H9 (cell line): ENCODE data around the gene FARP1. TPM values are rescaled to one million over a fixed set of nuclear protein-coding genes. Genes with fewer than 3 reads are reported as not detected.

Source experiments
- DNase-seq: peaks from one replicate; pipeline ENCODE4 v3.0.0-alpha.2; 2017
- H2AFZ ChIP-seq: one replicate; pipeline ENCODE4 v1.6.1; 2013; ENCODE audit warnings: mild to moderate bottlenecking, low read length, control low read depth, moderate library complexity
- H2AK5ac ChIP-seq: 2 replicates; pipeline ENCODE4 v1.6.1; 2013; ENCODE audit warnings: low read length, control low read depth, mixed read lengths; ENCODE audit not compliant: insufficient read length
- H2BK120ac ChIP-seq: one replicate; pipeline ENCODE4 v1.6.1; 2013; ENCODE audit warnings: low read depth, mild to moderate bottlenecking, low read length, control low read depth, inconsistent platforms; ENCODE audit not compliant: poor library complexity, severe bottlenecking
- H2BK12ac ChIP-seq: 2 replicates; pipeline ENCODE4 v1.6.1; 2013; ENCODE audit warnings: low read length, control low read depth, mixed read lengths, low read depth; ENCODE audit not compliant: insufficient read length
- H2BK15ac ChIP-seq: 2 replicates; pipeline ENCODE4 v1.6.1; 2013; ENCODE audit warnings: low read depth, low read length, control low read depth
- H2BK20ac ChIP-seq: one replicate; pipeline ENCODE4 v1.6.1; 2013; ENCODE audit warnings: low read depth, mild to moderate bottlenecking, low read length, control low read depth, inconsistent platforms; ENCODE audit not compliant: poor library complexity, severe bottlenecking
- H2BK5ac ChIP-seq: 2 replicates; pipeline ENCODE4 v1.6.1; 2013; ENCODE audit warnings: low read length, control low read depth, mixed read lengths; ENCODE audit not compliant: insufficient read length
- H3K14ac ChIP-seq: 2 replicates; pipeline ENCODE4 v1.6.1; 2013; ENCODE audit warnings: low read length, control low read depth; ENCODE audit not compliant: insufficient read depth
- H3K18ac ChIP-seq: 2 replicates; pipeline ENCODE4 v1.6.1; 2013; ENCODE audit warnings: low read depth, mild to moderate bottlenecking, mixed read lengths, low read length, control low read depth; ENCODE audit not compliant: insufficient read length
- H3K23ac ChIP-seq: 2 replicates; pipeline ENCODE4 v1.6.1; 2013; ENCODE audit warnings: low read length, control low read depth, mixed read lengths, low read depth; ENCODE audit not compliant: insufficient read length
- H3K23me2 ChIP-seq: 2 replicates; pipeline ENCODE4 v1.6.1; 2013; ENCODE audit warnings: low read depth, mild to moderate bottlenecking, mixed read lengths, low read length, control low read depth; ENCODE audit not compliant: insufficient read length, poor library complexity, severe bottlenecking
- H3K27ac ChIP-seq: 2 replicates; pipeline ENCODE4 v1.5.1; 2013; ENCODE audit warnings: low read length, control low read depth, mixed read lengths, low read depth; ENCODE audit not compliant: insufficient read length
- H3K27me3 ChIP-seq: 2 replicates; pipeline ENCODE4 v1.6.1; 2013; ENCODE audit warnings: low read length, control low read depth, inconsistent platforms; ENCODE audit not compliant: insufficient read depth
- H3K4ac ChIP-seq: 2 replicates; pipeline ENCODE4 v1.6.1; 2013; ENCODE audit warnings: low read depth, mild to moderate bottlenecking, control low read depth, inconsistent platforms, low read length, moderate library complexity
- H3K4me1 ChIP-seq: 2 replicates; pipeline ENCODE4 v1.6.1; 2013; ENCODE audit warnings: low read length, control low read depth, inconsistent platforms; ENCODE audit not compliant: insufficient read depth
- H3K4me2 ChIP-seq: 2 replicates; pipeline ENCODE4 v1.6.1; 2013; ENCODE audit warnings: low read length, control low read depth, mixed read lengths; ENCODE audit not compliant: insufficient read length, insufficient read depth
- H3K56ac ChIP-seq: 2 replicates; pipeline ENCODE4 v1.6.1; 2013; ENCODE audit warnings: low read depth, mild to moderate bottlenecking, mixed read lengths, low read length, control low read depth; ENCODE audit not compliant: insufficient read length
- H3K79me1 ChIP-seq: 2 replicates; pipeline ENCODE4 v1.6.1; 2013; ENCODE audit warnings: low read depth, mild to moderate bottlenecking, moderate library complexity, low read length, control low read depth, inconsistent platforms; ENCODE audit not compliant: insufficient read depth, poor library complexity, severe bottlenecking
- H3K79me2 ChIP-seq: 2 replicates; pipeline ENCODE4 v1.6.1; 2013; ENCODE audit warnings: low read length, control low read depth, inconsistent platforms; ENCODE audit not compliant: insufficient read depth
- H3K9ac ChIP-seq: 2 replicates; pipeline ENCODE4 v1.6.1; 2013; ENCODE audit warnings: low read length, control low read depth, mixed read lengths; ENCODE audit not compliant: insufficient read length; ENCODE audit errors: extremely low read depth
- H3K9me3 ChIP-seq: one replicate; pipeline ENCODE4 v1.6.1; 2013; ENCODE audit warnings: low read depth, low read length, inconsistent platforms; ENCODE audit not compliant: control insufficient read depth
- H3T11ph ChIP-seq: one replicate; pipeline ENCODE4 v1.6.1; 2013; ENCODE audit warnings: mild to moderate bottlenecking, low read length, control low read depth, inconsistent platforms
- H4K20me1 ChIP-seq: one replicate; pipeline ENCODE4 v1.6.1; 2013; ENCODE audit not compliant: control insufficient read depth, insufficient read length, insufficient read depth
- H4K5ac ChIP-seq: 2 replicates; pipeline ENCODE4 v1.6.1; 2013; ENCODE audit warnings: low read depth, mild to moderate bottlenecking, mixed read lengths, low read length, control low read depth; ENCODE audit not compliant: insufficient read length
- H4K8ac ChIP-seq: replicated peaks from 2 replicates; pipeline ENCODE4 v1.6.1; 2013; ENCODE audit warnings: low read length, control low read depth, mixed read lengths, low read depth; ENCODE audit not compliant: insufficient read length
- H4K91ac ChIP-seq: 2 replicates; pipeline ENCODE4 v1.6.1; 2013; ENCODE audit warnings: low read depth, mild to moderate bottlenecking, moderate library complexity, mixed read lengths, low read length, control low read depth; ENCODE audit not compliant: insufficient read length
- H3K27ac Mint-ChIP-seq, 3 experiments: 2 replicates in 2 of 3; 3 replicates in 1 of 3; pipeline ENCODE4 v1.8.0; 2020 to 2021; ENCODE audit warnings: mixed read lengths in 3 of 3, mild to moderate bottlenecking in 1 of 3, moderate library complexity in 1 of 3
- H3K27me3 Mint-ChIP-seq: 2 replicates; pipeline ENCODE4 v1.8.0; 2021; ENCODE audit warnings: low read depth, mild to moderate bottlenecking, moderate library complexity, mixed read lengths
- H3K36me3 Mint-ChIP-seq, 3 experiments: 2 replicates in 2 of 3; 3 replicates in 1 of 3; pipeline ENCODE4 v1.8.0; 2020 to 2021; ENCODE audit warnings: low read depth in 3 of 3, mixed read lengths in 3 of 3; ENCODE audit not compliant: insufficient read depth in 1 of 3
- H3K4me1 Mint-ChIP-seq, 2 experiments: 2 replicates each; pipeline ENCODE4 v1.8.0; 2020; ENCODE audit warnings: mixed read lengths in 2 of 2
- H3K4me3 Mint-ChIP-seq, 2 experiments: 2 replicates in 1 of 2; 3 replicates in 1 of 2; pipeline ENCODE4 v1.8.0; 2020 to 2021; ENCODE audit warnings: mild to moderate bottlenecking in 2 of 2, mixed read lengths in 2 of 2, moderate library complexity in 1 of 2
- H3K9me3 Mint-ChIP-seq, 2 experiments: 2 replicates in 1 of 2; 3 replicates in 1 of 2; pipeline ENCODE4 v1.8.0; 2020; ENCODE audit warnings: mild to moderate bottlenecking in 2 of 2, mixed read lengths in 2 of 2, moderate library complexity in 1 of 2
- CTCF ChIP-seq: fragments of 200-600 bp; sonication (generic); conservative IDR thresholded peaks from 3 replicates; pipeline ENCODE4 v1.8.0; 2021; ENCODE audit warnings: antibody characterized with exemption, mild to moderate bottlenecking
- WGBS: extraction: QIAGEN DNeasy Blood & Tissue Kit; methylation state at CpG from one replicate; pipeline ENCODE4 v1.1.7; 2013; ENCODE audit warnings: missing lambda C conversion rate, low lambda C conversion rate, mixed read lengths; ENCODE audit not compliant: insufficient read length; ENCODE audit errors: extremely low coverage; 5-methylcytosine and 5-hydroxymethylcytosine counted together
- total RNA-seq: library from RNA; stranded (reverse); gene quantifications from 2 replicates; pipeline ENCODE4 v1.2.1, GENCODE V29; 2021

The FARP1 gene
- total RNA-seq, 1 experiment from 2014 or later, result 95.9 TPM

- Histone ChIP-seq H4K8ac (no peak overlapping the region), H3K27ac (no peak overlapping the region)
Measured at GRCh38 chr13:98456413-98456845, 313.5 kb downstream of the FARP1 start.

More at GRCh38 chr13:98456413-98456845, 313.5 kb downstream of the FARP1 start:
- Histone ChIP-seq H2BK20ac (no peak overlapping the region), H2BK5ac (no peak overlapping the region), H3K4ac (no peak overlapping the region), H2BK120ac (no peak overlapping the region), H3K56ac (no peak overlapping the region), H4K5ac (no peak overlapping the region), H3K23me2 (no peaks in the 10 kb centered on the region), H2BK15ac (no peak overlapping the region), H4K91ac (no peak overlapping the region), H2AK5ac (no peak overlapping the region), H4K20me1 (no peaks in the 10 kb centered on the region), H3K14ac (no peak overlapping the region), H3K9me3 (no peaks in the 10 kb centered on the region), H3K27me3 (no peaks in the 10 kb centered on the region), H3T11ph (no peak overlapping the region), H3K9ac (no peak overlapping the region), H3K4me2 (no peak overlapping the region), H3K23ac (no peak overlapping the region), H3K79me1 (no peaks in the 10 kb centered on the region), H3K4me1 (no peaks in the 10 kb centered on the region), H2BK12ac (no peak overlapping the region), H2AFZ (no peak overlapping the region), H3K79me2 (no peaks in the 10 kb centered on the region), H3K18ac (no peak overlapping the region)
- no peak for DNase-seq
- H3K27ac Mint-ChIP-seq, result peak overlapping the region in 1 of 3 experiments; percentile 61; a peak in 3 of 7 replicates
- WGBS, result no CpG with 5 or more reads among the region's 6 CpGs
- H3K9me3 Mint-ChIP-seq, result no peaks in the 10 kb centered on the region
- no peaks in the 10 kb centered on the region for H3K27me3 Mint-ChIP-seq
- peaks cover 26 to 82% (median 79%) of the 10 kb centered on the region in 3 experiments for H3K36me3 Mint-ChIP-seq
- no peak overlapping the region for H3K4me3 Mint-ChIP-seq
- H3K4me1 Mint-ChIP-seq, result peaks cover 3 to 8% of the 10 kb centered on the region in 2 experiments
- no peak for TF ChIP-seq CTCF
